ENCODE data around the gene ETS1. TPM values are rescaled to one million over a fixed set of nuclear protein-coding genes. Genes with fewer than 3 reads are reported as not detected.

The ETS1 gene
- total and polyA plus RNA-seq, 2 experiments from 2014 or later: 6.7 to 21.8 TPM

GRCh38 chr11:128469220-128469619 is 118.1 kb downstream of the ETS1 start:
- no peaks in the 10 kb centered on the region for H4K20me1 ChIP-seq (ENCODE audit: insufficient read depth, poor library complexity, severe bottlenecking)
- no peak for DNase-seq (ENCODE audit: low spot score)
- H3K4me1 ChIP-seq (ENCODE audit: insufficient read depth): peaks cover 21% of the 10 kb centered on the region
- H2AFZ ChIP-seq: no peak overlapping the region
- no peak overlapping the region for H3K4me2 ChIP-seq
- H3K27me3 ChIP-seq: no peaks in the 10 kb centered on the region
- H3K4me3 ChIP-seq: no peak overlapping the region
- no peak for TF ChIP-seq EZH2phosphoT487 (IDR thresholded peaks at IDR 0.05; ENCODE audit: low read depth, severe bottlenecking, unreplicated experiment)
- TF ChIP-seq EZH2 (IDR thresholded peaks at IDR 0.05; ENCODE audit: borderline replicate concordance): no peak
- no peak for TF ChIP-seq CTCF (IDR thresholded peaks at IDR 0.05; ENCODE audit: poor library complexity)
- no peaks in the 10 kb centered on the region for H3K9me3 ChIP-seq (ENCODE audit: low read depth)
- H3K9me2 ChIP-seq (replicated peaks; ENCODE audit: insufficient read depth): no peaks in the 10 kb centered on the region
- no peaks in the 10 kb centered on the region for H3K36me3 ChIP-seq (replicated peaks; ENCODE audit: insufficient read depth, low read depth)
- peaks cover 15% of the 10 kb centered on the region for H3K79me2 ChIP-seq
- WGBS (ENCODE audit: low lambda C conversion rate, missing lambda C conversion rate): 95% methylated on average over 4 of the region's 4 CpGs
- no peak overlapping the region for H3K27ac ChIP-seq

GRCh38 chr11:128468111-128468510 is 119.2 kb downstream of the ETS1 start:
- TF ChIP-seq EZH2 (IDR thresholded peaks at IDR 0.05; ENCODE audit: borderline replicate concordance) (no peak), EZH2phosphoT487 (IDR thresholded peaks at IDR 0.05; ENCODE audit: low read depth, severe bottlenecking, unreplicated experiment) (no peak), CTCF (IDR thresholded peaks at IDR 0.05; ENCODE audit: poor library complexity) (no peak)
- no peaks in the 10 kb centered on the region for H4K20me1 ChIP-seq (ENCODE audit: insufficient read depth, poor library complexity, severe bottlenecking)
- WGBS (ENCODE audit: low lambda C conversion rate, missing lambda C conversion rate): 80% methylated on average over 1 of the region's 1 CpG
- peak overlapping the region; percentile 83 for H3K27ac ChIP-seq
- H2AFZ ChIP-seq: no peak overlapping the region
- DNase-seq (ENCODE audit: low spot score): no peak
- peaks cover 14% of the 10 kb centered on the region for H3K79me2 ChIP-seq
- no peaks in the 10 kb centered on the region for H3K27me3 ChIP-seq
- H3K4me3 ChIP-seq: no peak overlapping the region
- H3K4me1 ChIP-seq (ENCODE audit: insufficient read depth): peaks cover 27% of the 10 kb centered on the region
- no peak overlapping the region for H3K4me2 ChIP-seq
- no peaks in the 10 kb centered on the region for H3K9me3 ChIP-seq (ENCODE audit: low read depth)
- H3K36me3 ChIP-seq (replicated peaks; ENCODE audit: insufficient read depth, low read depth): no peaks in the 10 kb centered on the region
- H3K9me2 ChIP-seq (replicated peaks; ENCODE audit: insufficient read depth): no peaks in the 10 kb centered on the region

- 64% methylated on average over 9 of the region's 9 CpGs for WGBS (ENCODE audit: low lambda C conversion rate, missing lambda C conversion rate)
- Histone ChIP-seq H3K9me3 (ENCODE audit: low read depth) (no peaks in the 10 kb centered on the region), H3K4me3 (no peak overlapping the region), H3K4me1 (ENCODE audit: insufficient read depth) (peaks cover 27% of the 10 kb centered on the region), H3K27me3 (no peaks in the 10 kb centered on the region), H3K27ac (peak overlapping the region; percentile 83), H3K79me2 (peaks cover 9% of the 10 kb centered on the region), H3K4me2 (no peak overlapping the region), H4K20me1 (ENCODE audit: insufficient read depth, poor library complexity, severe bottlenecking) (no peaks in the 10 kb centered on the region), H3K36me3 (replicated peaks; ENCODE audit: insufficient read depth, low read depth) (no peaks in the 10 kb centered on the region), H2AFZ (no peak overlapping the region), H3K9me2 (replicated peaks; ENCODE audit: insufficient read depth) (no peaks in the 10 kb centered on the region)
- DNase-seq (ENCODE audit: low spot score): peak; percentile 70
- TF ChIP-seq CTCF (IDR thresholded peaks at IDR 0.05; ENCODE audit: poor library complexity) (no peak), EZH2phosphoT487 (IDR thresholded peaks at IDR 0.05; ENCODE audit: low read depth, severe bottlenecking, unreplicated experiment) (no peak), EZH2 (IDR thresholded peaks at IDR 0.05; ENCODE audit: borderline replicate concordance) (no peak)
Observed at GRCh38 chr11:128467610-128468041, 119.7 kb downstream of the ETS1 start.

GRCh38 chr11:128467041-128467440 is 120.3 kb downstream of the ETS1 start:
- no peaks in the 10 kb centered on the region for H3K27me3 ChIP-seq
- peaks cover 8% of the 10 kb centered on the region for H3K79me2 ChIP-seq
- DNase-seq (ENCODE audit: low spot score): no peak
- H3K27ac ChIP-seq: peak overlapping the region; percentile 83
- 93% methylated on average over 6 of the region's 6 CpGs for WGBS (ENCODE audit: low lambda C conversion rate, missing lambda C conversion rate)
- no peaks in the 10 kb centered on the region for H4K20me1 ChIP-seq (ENCODE audit: insufficient read depth, poor library complexity, severe bottlenecking)
- no peaks in the 10 kb centered on the region for H3K9me3 ChIP-seq (ENCODE audit: low read depth)
- no peak overlapping the region for H3K4me3 ChIP-seq
- no peak overlapping the region for H3K4me2 ChIP-seq
- H3K36me3 ChIP-seq (replicated peaks; ENCODE audit: insufficient read depth, low read depth): no peaks in the 10 kb centered on the region
- H3K4me1 ChIP-seq (ENCODE audit: insufficient read depth): peaks cover 27% of the 10 kb centered on the region
- no peaks in the 10 kb centered on the region for H3K9me2 ChIP-seq (replicated peaks; ENCODE audit: insufficient read depth)
- H2AFZ ChIP-seq: no peak overlapping the region
- no peak for TF ChIP-seq CTCF (IDR thresholded peaks at IDR 0.05; ENCODE audit: poor library complexity)
- TF ChIP-seq EZH2phosphoT487 (IDR thresholded peaks at IDR 0.05; ENCODE audit: low read depth, severe bottlenecking, unreplicated experiment): no peak
- no peak for TF ChIP-seq EZH2 (IDR thresholded peaks at IDR 0.05; ENCODE audit: borderline replicate concordance)
